OCI-LY3 (cell line): ENCODE results near the gene BSX.

Experiments used
- H2AFZ ChIP-seq: fragments of 200-600, 300-600 bp; shearing (Covaris generic); 2 replicates; pipeline ENCODE4 v1.6.0; 2014; ENCODE audit warnings: antibody characterized with exemption, low read depth, low read length
- H3K27ac ChIP-seq: fragments of 200-600, 300-600 bp; sonication (generic); 2 replicates; pipeline ENCODE4 v1.5.1; 2014; ENCODE audit warnings: mild to moderate bottlenecking, low read length, moderate library complexity, mixed read lengths
- H3K27me3 ChIP-seq: fragments of 200-600, 300-600 bp; sonication (generic); 2 replicates; pipeline ENCODE4 v1.6.1; 2014; ENCODE audit warnings: low read depth, low read length, mixed read lengths
- H3K36me3 ChIP-seq: fragments of 200-600, 300-600 bp; sonication (generic); replicated peaks from 2 replicates; pipeline ENCODE3; 2014; ENCODE audit warnings: low read depth, low read length, mixed read lengths
- H3K4me1 ChIP-seq: fragments of 300-600, 200-600 bp; sonication (generic); 2 replicates; pipeline ENCODE4 v1.6.1; 2014; ENCODE audit warnings: low read length, mixed read lengths
- H3K4me2 ChIP-seq: fragments of 200-600, 300-600 bp; sonication (generic); 2 replicates; pipeline ENCODE4 v1.6.1; 2014; ENCODE audit warnings: low read length, mixed read lengths
- H3K4me3 ChIP-seq: fragments of 300-600, 200-600 bp; sonication (generic); 2 replicates; pipeline ENCODE4 v1.5.1; 2014; ENCODE audit warnings: antibody characterized with exemption, mild to moderate bottlenecking, low read length, moderate library complexity
- H3K79me2 ChIP-seq: fragments of 300-600, 200-600 bp; shearing (Covaris generic); 2 replicates; pipeline ENCODE4 v1.6.1; 2014; ENCODE audit warnings: mild to moderate bottlenecking, low read length, mixed read lengths
- H3K9ac ChIP-seq: fragments of 300-600, 200-600 bp; shearing (Covaris generic); 2 replicates; pipeline ENCODE4 v1.6.0; 2014; ENCODE audit warnings: mild to moderate bottlenecking, low read length, moderate library complexity
- H3K9me3 ChIP-seq: fragments of 200-600, 300-600 bp; shearing (Covaris generic); 2 replicates; pipeline ENCODE4 v1.6.1; 2014; ENCODE audit warnings: low read length, mixed read lengths; ENCODE audit not compliant: insufficient read depth
- H4K20me1 ChIP-seq: fragments of 200-600, 300-600 bp; sonication (generic); 2 replicates; pipeline ENCODE4 v1.6.1; 2016; ENCODE audit warnings: low read length, mixed read lengths; ENCODE audit not compliant: insufficient read depth
- EZH2phosphoT487 ChIP-seq: fragments of 200-600 bp; shearing (Covaris generic); IDR thresholded peaks from 2 replicates; pipeline ENCODE4 v1.6.1; 2018; ENCODE audit warnings: antibody characterized with exemption, mixed run types, low read depth
- TF ChIP-seq, protein P1 (sequence below): fragments of 200-600, 300-600 bp; sonication (generic); IDR thresholded peaks from 2 replicates; pipeline ENCODE4 v1.5.1; 2014; ENCODE audit warnings: antibody characterized with exemption, low read length, low read depth

The BSX gene

DNA sequence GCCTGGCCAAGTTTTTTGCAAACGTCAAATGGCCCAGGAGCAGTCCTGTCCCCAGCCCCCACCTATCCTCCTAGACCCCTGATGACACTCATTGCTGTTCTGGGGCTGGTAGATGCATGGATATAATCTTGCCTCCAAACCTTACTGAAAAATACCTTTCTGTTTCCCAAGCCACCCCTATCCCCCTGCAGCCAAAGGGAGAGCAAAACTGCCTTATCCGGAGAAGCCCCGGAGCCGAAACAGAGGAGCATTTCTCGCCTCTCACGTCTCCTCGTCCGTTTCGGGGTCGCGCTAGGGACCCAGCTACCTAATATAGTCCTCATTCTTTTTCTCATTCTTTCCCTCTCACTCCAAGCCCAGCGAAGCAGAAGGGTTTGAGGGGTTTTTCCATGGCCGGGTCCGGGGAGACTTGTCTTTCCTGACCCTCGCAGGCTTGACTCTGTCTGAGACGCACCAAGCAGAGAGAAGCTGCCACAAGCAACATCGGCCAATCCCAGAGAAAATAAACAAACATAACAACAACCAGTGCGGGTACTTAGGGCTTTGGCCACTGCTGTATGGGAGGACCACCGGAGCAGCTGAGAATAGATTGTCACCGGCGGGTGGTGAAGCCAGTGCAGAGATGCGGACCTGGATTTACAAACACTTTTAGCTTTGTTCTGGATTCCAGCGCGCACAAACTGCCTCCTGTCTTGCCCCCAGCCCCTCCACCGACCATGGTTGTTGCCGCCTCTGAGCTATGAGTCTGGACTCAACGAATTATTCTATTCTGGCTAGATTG lies 1.6 kb downstream of the BSX start:
- Histone ChIP-seq H4K20me1 (no peaks in the 10 kb centered on the region), H3K27me3 (peaks cover 7% of the 10 kb centered on the region; the same call in 1 of the 2 replicates), H3K27ac (no peak overlapping the region), H3K4me2 (no peak overlapping the region), H3K79me2 (no peaks in the 10 kb centered on the region), H3K4me1 (no peaks in the 10 kb centered on the region), H2AFZ (no peak overlapping the region), H3K36me3 (no peaks in the 10 kb centered on the region), H3K9ac (no peak overlapping the region), H3K4me3 (no peak overlapping the region), H3K9me3 (no peaks in the 10 kb centered on the region)
- TF ChIP-seq, protein P1, sequence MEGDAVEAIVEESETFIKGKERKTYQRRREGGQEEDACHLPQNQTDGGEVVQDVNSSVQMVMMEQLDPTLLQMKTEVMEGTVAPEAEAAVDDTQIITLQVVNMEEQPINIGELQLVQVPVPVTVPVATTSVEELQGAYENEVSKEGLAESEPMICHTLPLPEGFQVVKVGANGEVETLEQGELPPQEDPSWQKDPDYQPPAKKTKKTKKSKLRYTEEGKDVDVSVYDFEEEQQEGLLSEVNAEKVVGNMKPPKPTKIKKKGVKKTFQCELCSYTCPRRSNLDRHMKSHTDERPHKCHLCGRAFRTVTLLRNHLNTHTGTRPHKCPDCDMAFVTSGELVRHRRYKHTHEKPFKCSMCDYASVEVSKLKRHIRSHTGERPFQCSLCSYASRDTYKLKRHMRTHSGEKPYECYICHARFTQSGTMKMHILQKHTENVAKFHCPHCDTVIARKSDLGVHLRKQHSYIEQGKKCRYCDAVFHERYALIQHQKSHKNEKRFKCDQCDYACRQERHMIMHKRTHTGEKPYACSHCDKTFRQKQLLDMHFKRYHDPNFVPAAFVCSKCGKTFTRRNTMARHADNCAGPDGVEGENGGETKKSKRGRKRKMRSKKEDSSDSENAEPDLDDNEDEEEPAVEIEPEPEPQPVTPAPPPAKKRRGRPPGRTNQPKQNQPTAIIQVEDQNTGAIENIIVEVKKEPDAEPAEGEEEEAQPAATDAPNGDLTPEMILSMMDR: no peak
- no peak for TF ChIP-seq EZH2phosphoT487

DNA sequence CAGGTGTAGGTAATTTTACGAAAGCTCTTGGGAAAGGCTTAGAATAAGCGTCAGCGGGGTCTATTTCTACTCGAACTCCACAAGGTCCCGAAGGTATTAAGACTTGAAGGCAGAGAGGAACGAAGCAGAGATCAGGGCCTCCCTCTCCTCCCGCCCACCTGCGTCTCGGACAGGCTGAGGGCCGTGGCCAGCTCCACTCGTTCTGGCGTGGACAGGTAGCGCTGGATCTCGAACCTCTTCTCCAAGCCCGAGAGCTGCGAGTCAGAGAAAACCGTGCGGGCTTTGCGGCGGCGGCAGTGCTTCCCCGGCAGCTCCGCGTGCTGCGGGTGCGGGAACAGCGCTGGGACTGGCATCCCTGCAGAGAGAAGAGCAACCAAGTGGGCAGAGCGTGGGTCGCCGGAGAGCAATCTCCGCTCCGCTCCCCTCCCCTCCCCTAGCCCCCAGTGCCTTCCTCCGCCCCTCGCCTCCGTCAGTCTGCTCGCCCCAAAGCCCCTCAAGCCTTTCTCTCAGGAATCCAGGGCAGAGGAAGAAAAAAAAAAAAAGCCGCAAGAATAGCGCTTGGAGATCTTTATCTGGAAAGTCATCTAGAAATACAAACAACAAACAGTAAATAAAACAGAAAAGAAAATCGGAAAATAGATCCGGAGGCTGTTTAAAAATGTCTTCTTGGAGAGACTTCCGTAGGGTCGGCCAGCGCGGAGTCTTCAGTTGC lies 2.4 kb downstream of the BSX start:
- no peaks in the 10 kb centered on the region for H3K36me3 ChIP-seq
- H3K27ac ChIP-seq: no peak overlapping the region
- H2AFZ ChIP-seq: no peak overlapping the region
- H3K4me2 ChIP-seq: no peak overlapping the region
- TF ChIP-seq EZH2phosphoT487: no peak
- TF ChIP-seq, protein P1: no peak
- H3K9me3 ChIP-seq: no peaks in the 10 kb centered on the region
- no peaks in the 10 kb centered on the region for H3K79me2 ChIP-seq
- no peak overlapping the region for H3K9ac ChIP-seq
- H3K27me3 ChIP-seq: peaks cover 13% of the 10 kb centered on the region
- H3K4me1 ChIP-seq: no peaks in the 10 kb centered on the region
- no peaks in the 10 kb centered on the region for H4K20me1 ChIP-seq
- no peak overlapping the region for H3K4me3 ChIP-seq

DNA sequence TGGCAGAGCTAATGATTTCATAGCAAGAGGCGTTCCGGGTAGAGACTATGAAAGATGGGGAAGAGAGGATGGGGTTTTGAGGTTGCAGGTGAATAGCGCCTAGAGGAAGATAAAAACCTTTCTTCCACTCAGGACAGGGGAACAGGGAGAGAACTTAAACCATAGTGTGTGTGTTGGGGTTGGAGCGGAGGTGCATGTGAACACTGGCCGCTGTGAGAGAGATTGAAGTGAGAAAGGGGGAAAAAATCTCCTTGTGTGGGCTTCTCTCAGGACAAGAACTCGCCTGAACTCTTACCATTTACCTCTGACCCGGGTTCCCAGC lies 3.4 kb downstream of the BSX start:
- TF ChIP-seq, protein P1: no peak
- no peak for TF ChIP-seq EZH2phosphoT487
- H3K4me2 ChIP-seq: no peak overlapping the region
- H3K27ac ChIP-seq: no peak overlapping the region
- H3K9ac ChIP-seq: no peak overlapping the region
- no peaks in the 10 kb centered on the region for H3K36me3 ChIP-seq
- no peaks in the 10 kb centered on the region for H3K4me1 ChIP-seq
- H4K20me1 ChIP-seq: no peaks in the 10 kb centered on the region
- H3K4me3 ChIP-seq: no peak overlapping the region
- no peak overlapping the region for H2AFZ ChIP-seq
- peaks cover 23% of the 10 kb centered on the region for H3K27me3 ChIP-seq
- no peaks in the 10 kb centered on the region for H3K79me2 ChIP-seq
- H3K9me3 ChIP-seq: no peaks in the 10 kb centered on the region

DNA sequence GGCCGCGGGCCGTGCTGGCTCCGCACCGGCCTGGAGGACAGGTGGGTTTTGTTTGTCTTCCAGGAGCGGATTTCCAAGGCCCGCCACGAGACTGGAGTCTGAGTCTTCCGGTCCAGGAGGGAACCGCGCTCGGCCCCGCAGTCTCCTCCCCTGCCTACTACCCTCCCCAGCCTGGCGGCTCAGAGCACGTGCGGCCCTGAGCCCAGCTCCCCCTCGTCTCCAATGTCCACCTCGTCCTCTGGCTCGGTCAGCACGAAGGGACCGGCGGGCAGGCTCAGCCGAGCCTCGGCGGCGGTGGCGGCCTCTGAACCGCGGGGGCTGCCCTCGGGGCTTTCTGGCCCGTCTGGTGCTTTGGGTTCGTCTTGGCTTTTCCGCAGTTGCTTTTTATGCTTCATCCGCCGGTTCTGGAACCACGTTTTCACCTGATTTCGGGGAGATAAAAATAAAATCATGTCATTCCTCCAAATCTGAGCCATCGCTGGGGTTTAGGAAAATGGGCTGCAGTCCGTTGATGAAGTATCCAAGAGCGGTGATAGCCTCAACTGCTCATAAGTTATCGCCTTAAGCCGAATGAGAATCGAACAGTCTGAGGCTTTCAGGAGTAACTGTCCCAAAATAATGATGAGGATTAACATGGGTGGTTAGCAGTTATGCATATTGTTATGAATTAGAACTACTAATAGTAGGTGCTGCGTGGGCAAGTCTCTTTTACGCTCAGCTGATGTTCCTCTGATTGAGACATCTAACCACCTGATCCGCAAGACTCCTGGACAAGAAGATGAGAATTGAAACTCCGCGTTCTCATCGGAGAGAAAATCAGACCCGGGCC lies 4.0 kb downstream of the BSX start:
- H3K36me3 ChIP-seq: no peaks in the 10 kb centered on the region
- H3K79me2 ChIP-seq: no peaks in the 10 kb centered on the region
- H3K4me3 ChIP-seq: no peak overlapping the region
- H3K4me1 ChIP-seq: no peaks in the 10 kb centered on the region
- no peak overlapping the region for H3K9ac ChIP-seq
- peaks cover 29% of the 10 kb centered on the region for H3K27me3 ChIP-seq
- no peaks in the 10 kb centered on the region for H4K20me1 ChIP-seq
- no peaks in the 10 kb centered on the region for H3K9me3 ChIP-seq
- no peak overlapping the region for H3K27ac ChIP-seq
- H2AFZ ChIP-seq: no peak overlapping the region
- H3K4me2 ChIP-seq: no peak overlapping the region
- TF ChIP-seq, protein P1: no peak
- no peak for TF ChIP-seq EZH2phosphoT487
